HEK293 (cell line): ENCODE measurements around the gene TMC5.

ENCODE experiments used
- CTCF ChIA-PET: fragments of 350-600 bp; formaldehyde crosslinking; extraction: SDS; loops from one replicate; lab custom pipeline; 2021; ENCODE audit warnings: antibody characterized with exemption; lab: Yijun Ruan, JAX
- POLR2A ChIA-PET: fragments of 300-600 bp; formaldehyde crosslinking; extraction: SDS; loops from one replicate; lab custom pipeline; 2020; ENCODE audit warnings: antibody characterized with exemption, inconsistent platforms; lab: Yijun Ruan, JAX
- H3K27ac ChIP-seq: fragments of 200-500 bp; sonication (Bioruptor generic); 2 replicates; pipeline ENCODE4 v1.5.1; 2014; ENCODE audit warnings: low read depth, low read length, control low read depth, inconsistent platforms; ENCODE audit errors: extremely low read depth
- H3K36me3 ChIP-seq, 2 experiments: fragments of 200-500 bp in 1 of 2; sonication (Bioruptor generic) in 1 of 2; 1 replicate in 1 of 2; 2 replicates in 1 of 2; pipeline ENCODE4 v1.5.1; 2014 to 2017; ENCODE audit warnings: inconsistent platforms in 2 of 2, low read length in 2 of 2; ENCODE audit not compliant: control insufficient read depth in 2 of 2, insufficient read depth in 1 of 2
- H3K4me1 ChIP-seq: fragments of 200-500 bp; sonication (Bioruptor generic); 2 replicates; pipeline ENCODE4 v1.5.1; 2014; ENCODE audit warnings: mild to moderate bottlenecking, low read length, inconsistent platforms; ENCODE audit not compliant: control insufficient read depth, insufficient read depth
- H3K4me3 ChIP-seq: 2 replicates; pipeline ENCODE4 v1.5.1; 2011; ENCODE audit warnings: low read depth, mild to moderate bottlenecking, control low read depth, low read length, moderate library complexity
- H3K9me3 ChIP-seq: fragments of 200-500 bp; sonication (Bioruptor generic); 2 replicates; pipeline ENCODE4 v1.5.1; 2014; ENCODE audit warnings: low read depth, low read length, inconsistent platforms; ENCODE audit not compliant: control insufficient read depth, insufficient read depth
- BCL11B ChIP-seq: fragments of 450-650 bp; formaldehyde crosslinking; IDR thresholded peaks from 2 replicates; pipeline ENCODE4 v1.5.1; 2016; ENCODE audit warnings: low read depth, missing biosample characterization, missing genetic modification characterization
- GFI1B ChIP-seq: fragments of 450-650 bp; formaldehyde crosslinking; IDR thresholded peaks from 2 replicates; pipeline ENCODE4 v1.5.1; 2016; ENCODE audit warnings: missing biosample characterization, missing genetic modification characterization
- HOXD13 ChIP-seq: sonication (generic); formaldehyde crosslinking; IDR thresholded peaks from 2 replicates; pipeline ENCODE4 v1.8.0; 2022; ENCODE audit warnings: missing genetic modification reagents, borderline replicate concordance
- IKZF3 ChIP-seq: fragments of 450-650 bp; IDR thresholded peaks from 2 replicates; pipeline ENCODE4 v1.5.0; 2018; ENCODE audit warnings: missing biosample characterization, mild to moderate bottlenecking, missing genetic modification characterization, moderate library complexity
- KLF16 ChIP-seq: fragments of 450-650 bp; formaldehyde crosslinking; IDR thresholded peaks from 2 replicates; pipeline ENCODE4 v1.5.1; 2017; ENCODE audit warnings: missing biosample characterization, missing genetic modification characterization
- MEIS1 ChIP-seq: sonication (generic); formaldehyde crosslinking; IDR thresholded peaks from 2 replicates; pipeline ENCODE4 v1.8.1; 2022; ENCODE audit warnings: missing genetic modification reagents, mild to moderate bottlenecking, borderline replicate concordance
- REPIN1 ChIP-seq: fragments of 450-650 bp; formaldehyde crosslinking; IDR thresholded peaks from 2 replicates; pipeline ENCODE4 v1.5.1; 2017; ENCODE audit warnings: missing biosample characterization, missing genetic modification characterization, low read depth
- SALL2 ChIP-seq: fragments of 450-650 bp; formaldehyde crosslinking; IDR thresholded peaks from 2 replicates; pipeline ENCODE4 v1.5.0; 2017; ENCODE audit warnings: missing biosample characterization, mild to moderate bottlenecking, missing genetic modification characterization, borderline replicate concordance
- ZBTB20 ChIP-seq: fragments of 450-650 bp; formaldehyde crosslinking; IDR thresholded peaks from 2 replicates; pipeline ENCODE4 v1.5.1; 2016; ENCODE audit warnings: missing biosample characterization, missing genetic modification characterization
- ZIC2 ChIP-seq: fragments of 450-650 bp; formaldehyde crosslinking; IDR thresholded peaks from 2 replicates; pipeline ENCODE4 v1.5.1; 2016; ENCODE audit warnings: missing biosample characterization, missing genetic modification characterization
- ZNF132 ChIP-seq: fragments of 450-650 bp; formaldehyde crosslinking; IDR thresholded peaks from 2 replicates; pipeline ENCODE4 v1.5.1; 2017; ENCODE audit warnings: missing biosample characterization, missing genetic modification characterization, borderline replicate concordance
- ZNF19 ChIP-seq: fragments of 450-650 bp; formaldehyde crosslinking; IDR thresholded peaks from 2 replicates; pipeline ENCODE4; 2016; ENCODE audit warnings: missing biosample characterization, missing genetic modification characterization, low read depth
- ZNF23 ChIP-seq: fragments of 450-650 bp; formaldehyde crosslinking; IDR thresholded peaks from 2 replicates; pipeline ENCODE4 v1.5.1; 2016; ENCODE audit warnings: missing biosample characterization, missing genetic modification characterization, borderline replicate concordance
- ZNF292 ChIP-seq: fragments of 450-650 bp; formaldehyde crosslinking; IDR thresholded peaks from 2 replicates; pipeline ENCODE4 v1.5.1; 2016; ENCODE audit warnings: low read depth, missing biosample characterization, missing genetic modification characterization, borderline replicate concordance
- ZNF354C ChIP-seq: fragments of 450-650 bp; formaldehyde crosslinking; IDR thresholded peaks from 2 replicates; pipeline ENCODE4 v1.5.1; 2016; ENCODE audit warnings: missing biosample characterization, missing genetic modification characterization, low read depth, borderline replicate concordance
- ZNF514 ChIP-seq: fragments of 450-650 bp; formaldehyde crosslinking; IDR thresholded peaks from 2 replicates; pipeline ENCODE4 v1.5.1; 2016; ENCODE audit warnings: missing biosample characterization, missing genetic modification characterization
- ZNF561 ChIP-seq: fragments of 450-650 bp; IDR thresholded peaks from 2 replicates; pipeline ENCODE4 v1.5.1; 2018; ENCODE audit warnings: missing biosample characterization, missing genetic modification characterization, borderline replicate concordance
- ZNF768 ChIP-seq: fragments of 450-650 bp; formaldehyde crosslinking; IDR thresholded peaks from 2 replicates; pipeline ENCODE4 v1.5.1; 2018; ENCODE audit warnings: missing biosample characterization, mild to moderate bottlenecking, missing genetic modification characterization
- ZNF776 ChIP-seq: fragments of 450-650 bp; formaldehyde crosslinking; IDR thresholded peaks from 2 replicates; pipeline ENCODE4 v1.5.0; 2017; ENCODE audit warnings: missing biosample characterization, missing genetic modification characterization, borderline replicate concordance
- ZNF830 ChIP-seq: fragments of 450-650 bp; IDR thresholded peaks from 2 replicates; pipeline ENCODE4 v1.5.0; 2018; ENCODE audit warnings: missing biosample characterization, missing genetic modification characterization, low read depth, mild to moderate bottlenecking, moderate library complexity
- ZNF843 ChIP-seq: fragments of 450-650 bp; formaldehyde crosslinking; IDR thresholded peaks from 2 replicates; pipeline ENCODE4 v1.5.1; 2016; ENCODE audit warnings: missing biosample characterization, missing genetic modification characterization
- ZSCAN18 ChIP-seq: fragments of 450-650 bp; formaldehyde crosslinking; IDR thresholded peaks from 2 replicates; pipeline ENCODE4 v1.5.1; 2016; ENCODE audit warnings: missing biosample characterization, missing genetic modification characterization
- TF ChIP-seq, protein P1 (sequence below): IDR thresholded peaks from 2 replicates; pipeline ENCODE4 v1.6.1; 2011; ENCODE audit warnings: mild to moderate bottlenecking, low read depth, low read length, borderline replicate concordance
- TF ChIP-seq, protein P2 (sequence below): fragments of 450-650 bp; formaldehyde crosslinking; conservative IDR thresholded peaks from 2 replicates; pipeline ENCODE4 v1.5.1; 2016; ENCODE audit warnings: low read depth, missing biosample characterization, missing genetic modification characterization

TMC5 gene

DNA sequence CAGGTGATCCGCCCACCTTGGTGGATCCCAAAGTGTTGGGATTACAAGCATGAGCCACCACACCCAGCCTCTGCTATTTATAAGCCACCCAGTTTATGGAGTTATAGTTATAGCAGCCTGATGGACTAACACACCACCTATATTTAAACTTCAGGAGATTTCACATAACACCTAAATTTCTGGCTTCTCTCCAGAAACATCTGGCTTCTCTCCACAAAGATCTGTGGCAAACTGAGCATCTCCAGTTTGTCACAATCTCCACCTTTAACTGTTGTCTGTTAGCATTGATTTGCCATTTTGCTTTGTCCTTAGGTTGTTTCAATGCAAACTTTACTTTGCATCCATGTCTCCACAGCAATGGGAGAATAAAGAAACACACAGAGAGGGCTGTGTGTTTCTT, 64.6 kb downstream of the TMC5 start (continued):
- TF ChIP-seq ZNF843 (tag by site-specific recombination), result no peak
- TF ChIP-seq, protein P1, sequence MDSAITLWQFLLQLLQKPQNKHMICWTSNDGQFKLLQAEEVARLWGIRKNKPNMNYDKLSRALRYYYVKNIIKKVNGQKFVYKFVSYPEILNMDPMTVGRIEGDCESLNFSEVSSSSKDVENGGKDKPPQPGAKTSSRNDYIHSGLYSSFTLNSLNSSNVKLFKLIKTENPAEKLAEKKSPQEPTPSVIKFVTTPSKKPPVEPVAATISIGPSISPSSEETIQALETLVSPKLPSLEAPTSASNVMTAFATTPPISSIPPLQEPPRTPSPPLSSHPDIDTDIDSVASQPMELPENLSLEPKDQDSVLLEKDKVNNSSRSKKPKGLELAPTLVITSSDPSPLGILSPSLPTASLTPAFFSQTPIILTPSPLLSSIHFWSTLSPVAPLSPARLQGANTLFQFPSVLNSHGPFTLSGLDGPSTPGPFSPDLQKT, result no peak
- TF ChIP-seq, all 188 proteins: peak for 0

DNA sequence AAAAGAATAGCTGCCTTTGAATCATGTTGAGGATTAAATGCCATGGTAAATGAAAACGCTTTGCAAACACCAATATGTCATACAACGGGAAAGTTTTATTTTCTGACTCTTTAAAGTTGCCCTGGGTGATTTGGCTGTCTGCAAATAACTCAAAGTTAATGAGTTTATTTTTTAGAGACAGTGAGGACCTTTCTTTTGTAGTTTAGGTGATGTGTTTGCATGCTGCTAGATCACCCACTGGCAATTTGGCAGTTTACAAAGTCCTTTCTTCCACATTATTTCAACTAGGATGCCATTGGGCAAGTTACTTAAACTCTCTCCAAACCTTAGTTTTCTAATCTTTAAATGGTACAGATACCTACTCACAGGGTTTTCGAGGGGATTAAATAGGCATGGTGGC, 66.4 kb downstream of the TMC5 start:
- Histone ChIP-seq H3K4me3 (no peak overlapping the region), H3K9me3 (no peaks in the 10 kb centered on the region), H3K4me1 (no peaks in the 10 kb centered on the region), H3K27ac (no peak overlapping the region), H3K36me3 (no peaks in the 10 kb centered on the region)
- ChIA-PET POLR2A (no interaction called here), CTCF (no interaction called here)
- TF ChIP-seq ZSCAN18 (tag by site-specific recombination) (no peak), ZNF19 (tag by site-specific recombination) (no peak), REPIN1 (no peak), BCL11B (tag by site-specific recombination) (no peak), IKZF3 (tag by site-specific recombination) (no peak), ZIC2 (tag by site-specific recombination) (no peak), ZNF132 (tag by site-specific recombination) (no peak), MEIS1 (CRISPR knock-in tag) (no peak)

DNA sequence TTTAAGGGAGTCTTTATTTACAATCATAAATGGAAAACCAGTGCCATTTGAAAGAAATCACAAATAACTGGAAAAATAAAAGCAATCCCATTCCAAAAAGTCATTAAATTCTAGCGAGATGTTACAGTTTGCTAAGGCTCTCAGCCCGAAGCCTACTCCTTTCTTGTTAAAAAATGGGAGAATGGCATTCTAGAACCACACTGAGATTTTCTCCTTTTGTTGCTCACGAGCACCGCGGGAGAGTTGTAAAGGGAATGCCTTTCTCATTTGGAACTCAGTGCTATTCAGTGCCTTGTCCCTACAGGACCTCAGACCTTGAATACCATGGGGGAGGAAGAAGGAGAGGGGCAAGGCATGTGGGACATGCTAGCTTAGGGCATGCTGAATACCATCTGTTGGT, 67.9 kb downstream of the TMC5 start:
- no peak overlapping the region for H3K4me3 ChIP-seq
- CTCF ChIA-PET, result interaction anchor here (0.7 kb wide), 1 partner anchor 85 kb away, joined by 3 read pairs; no protein-coding TSS in a partner anchor
- POLR2A ChIA-PET, result no interaction called here
- TF ChIP-seq ZNF23 (tag by site-specific recombination) (no peak), ZNF354C (tag by site-specific recombination) (no peak), ZBTB20 (tag by site-specific recombination) (no peak)
- TF ChIP-seq, all 188 proteins: peak for 0
- H3K27ac ChIP-seq, result no peak overlapping the region
- no peaks in the 10 kb centered on the region for H3K4me1 ChIP-seq
- H3K36me3 ChIP-seq, result no peaks in the 10 kb centered on the region
- no peaks in the 10 kb centered on the region for H3K9me3 ChIP-seq

GRCh38 chr16:19486051-19486450, 68.4 kb downstream of the TMC5 start:
- Histone ChIP-seq H3K27ac (no peak overlapping the region), H3K36me3 (no peaks in the 10 kb centered on the region), H3K4me3 (no peak overlapping the region), H3K4me1 (no peaks in the 10 kb centered on the region), H3K9me3 (no peaks in the 10 kb centered on the region)
- CTCF ChIA-PET, result interaction anchor here (0.7 kb wide), 1 partner anchor 85 kb away, joined by 3 read pairs; no protein-coding TSS in a partner anchor
- POLR2A ChIA-PET, result no interaction called here
- no peak for TF ChIP-seq ZNF830 (tag by site-specific recombination)
- TF ChIP-seq ZNF768, result no peak
- TF ChIP-seq GFI1B (tag by site-specific recombination), result no peak
- TF ChIP-seq ZNF19 (tag by site-specific recombination), result no peak
- TF ChIP-seq ZNF561 (tag by site-specific recombination), result no peak
- TF ChIP-seq KLF16 (tag by site-specific recombination), result no peak
- TF ChIP-seq ZNF292 (tag by site-specific recombination), result no peak
- TF ChIP-seq SALL2 (tag by site-specific recombination), result no peak
- no peak for TF ChIP-seq ZNF514 (tag by site-specific recombination)
- TF ChIP-seq ZNF776 (tag by site-specific recombination), result no peak
- no peak for TF ChIP-seq HOXD13
- TF ChIP-seq, protein P2, sequence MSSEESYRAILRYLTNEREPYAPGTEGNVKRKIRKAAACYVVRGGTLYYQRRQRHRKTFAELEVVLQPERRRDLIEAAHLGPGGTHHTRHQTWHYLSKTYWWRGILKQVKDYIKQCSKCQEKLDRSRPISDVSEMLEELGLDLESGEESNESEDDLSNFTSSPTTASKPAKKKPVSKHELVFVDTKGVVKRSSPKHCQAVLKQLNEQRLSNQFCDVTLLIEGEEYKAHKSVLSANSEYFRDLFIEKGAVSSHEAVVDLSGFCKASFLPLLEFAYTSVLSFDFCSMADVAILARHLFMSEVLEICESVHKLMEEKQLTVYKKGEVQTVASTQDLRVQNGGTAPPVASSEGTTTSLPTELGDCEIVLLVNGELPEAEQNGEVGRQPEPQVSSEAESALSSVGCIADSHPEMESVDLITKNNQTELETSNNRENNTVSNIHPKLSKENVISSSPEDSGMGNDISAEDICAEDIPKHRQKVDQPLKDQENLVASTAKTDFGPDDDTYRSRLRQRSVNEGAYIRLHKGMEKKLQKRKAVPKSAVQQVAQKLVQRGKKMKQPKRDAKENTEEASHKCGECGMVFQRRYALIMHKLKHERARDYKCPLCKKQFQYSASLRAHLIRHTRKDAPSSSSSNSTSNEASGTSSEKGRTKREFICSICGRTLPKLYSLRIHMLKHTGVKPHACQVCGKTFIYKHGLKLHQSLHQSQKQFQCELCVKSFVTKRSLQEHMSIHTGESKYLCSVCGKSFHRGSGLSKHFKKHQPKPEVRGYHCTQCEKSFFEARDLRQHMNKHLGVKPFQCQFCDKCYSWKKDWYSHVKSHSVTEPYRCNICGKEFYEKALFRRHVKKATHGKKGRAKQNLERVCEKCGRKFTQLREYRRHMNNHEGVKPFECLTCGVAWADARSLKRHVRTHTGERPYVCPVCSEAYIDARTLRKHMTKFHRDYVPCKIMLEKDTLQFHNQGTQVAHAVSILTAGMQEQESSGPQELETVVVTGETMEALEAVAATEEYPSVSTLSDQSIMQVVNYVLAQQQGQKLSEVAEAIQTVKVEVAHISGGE, result no peak
